Smooth muscle cell (in vitro differentiated cells): ENCODE data around the gene HYCC1. TPM values are rescaled to one million over a fixed set of nuclear protein-coding genes. Genes with fewer than 3 reads are reported as not detected.

ENCODE experiments used
- DNase-seq: peaks from one replicate; lab custom pipeline; 2025; ENCODE audit not compliant: unreplicated experiment; lab: John Stamatoyannopoulos, UW
- H2AFZ ChIP-seq: fragments of 200-600 bp; sonication (generic); 2 replicates; pipeline ENCODE4 v1.6.0; 2016; ENCODE audit warnings: antibody characterized with exemption, low read depth, mild to moderate bottlenecking
- H3F3A ChIP-seq: fragments of 200-600 bp; sonication (generic); 2 replicates; pipeline ENCODE4 v1.6.0; 2017; ENCODE audit warnings: antibody characterized with exemption, low read depth
- H3K27ac ChIP-seq: fragments of 200-600 bp; sonication (generic); 2 replicates; pipeline ENCODE4 v1.5.1; 2016; ENCODE audit warnings: low read depth, mild to moderate bottlenecking
- H3K27me3 ChIP-seq: fragments of 200-600 bp; sonication (generic); 2 replicates; pipeline ENCODE4 v1.6.1; 2016; ENCODE audit warnings: low read depth, mild to moderate bottlenecking
- H3K36me3 ChIP-seq: fragments of 200-600 bp; sonication (generic); 2 replicates; pipeline ENCODE4 v1.5.1; 2016; ENCODE audit warnings: low read depth
- H3K4me1 ChIP-seq: fragments of 200-600 bp; sonication (generic); 2 replicates; pipeline ENCODE4 v1.5.1; 2016; ENCODE audit warnings: low read depth
- H3K4me2 ChIP-seq: fragments of 200-600 bp; sonication (generic); 2 replicates; pipeline ENCODE4 v1.6.0; 2016; ENCODE audit warnings: mild to moderate bottlenecking
- H3K4me3 ChIP-seq: fragments of 200-600 bp; sonication (generic); 2 replicates; pipeline ENCODE4 v1.5.1; 2016; ENCODE audit warnings: mild to moderate bottlenecking
- H3K79me2 ChIP-seq: fragments of 200-600 bp; sonication (generic); 2 replicates; pipeline ENCODE4 v1.6.0; 2016; ENCODE audit warnings: low read depth, mild to moderate bottlenecking
- H3K9ac ChIP-seq: fragments of 200-600 bp; sonication (generic); 2 replicates; pipeline ENCODE4 v1.6.0; 2016; ENCODE audit warnings: low read depth
- H3K9me3 ChIP-seq: fragments of 200-600 bp; sonication (generic); replicated peaks from 2 replicates; pipeline ENCODE4 v1.5.1; 2016; ENCODE audit warnings: low read depth
- H4K20me1 ChIP-seq: fragments of 200-600 bp; sonication (generic); 2 replicates; pipeline ENCODE4 v1.6.0; 2016; ENCODE audit warnings: low read depth
- CTCF ChIP-seq: fragments of 200-600 bp; sonication (generic); IDR thresholded peaks from 2 replicates; pipeline ENCODE4 v1.5.1; 2017; ENCODE audit warnings: borderline replicate concordance, mild to moderate bottlenecking, antibody characterized with exemption; ENCODE audit not compliant: insufficient read depth, poor library complexity, severe bottlenecking
- WGBS: methylation state at CpG from one replicate; pipeline ENCODE4 v1.1.7; 2016; ENCODE audit warnings: low lambda C conversion rate; 5-methylcytosine and 5-hydroxymethylcytosine counted together
- polyA plus RNA-seq: library from polyadenylated mRNA; unstranded; fragments of >200 nt; fragmentation: Nextera tagmentation; extraction: Ambion mirVana; gene quantifications from 2 replicates; pipeline ENCODE4 v1.2.1, GENCODE V29; 2016
- total RNA-seq: library from RNA; depleted of rRNA; stranded (reverse); fragments of >200 nt; gene quantifications from 2 replicates; pipeline ENCODE4 v1.2.3, GENCODE V29; 2014

Gene HYCC1
- total and polyA plus RNA-seq, 2 experiments from 2014 or later = 16.5 to 113 TPM

- no peak overlapping the region for H3K4me2 ChIP-seq
- H3F3A ChIP-seq = peaks cover 8% of the 10 kb centered on the region
- no peak for TF ChIP-seq CTCF
- no peaks in the 10 kb centered on the region for H3K27me3 ChIP-seq
- H3K9ac ChIP-seq = no peak overlapping the region
- no peak overlapping the region for H3K27ac ChIP-seq
- no peaks in the 10 kb centered on the region for H4K20me1 ChIP-seq
- DNase-seq = no peak
- no peaks in the 10 kb centered on the region for H3K36me3 ChIP-seq
- H3K4me3 ChIP-seq = no peak overlapping the region
- WGBS = 75% methylated on average over 1 of the region's 1 CpG
- no peaks in the 10 kb centered on the region for H3K9me3 ChIP-seq
- peaks cover 8% of the 10 kb centered on the region for H3K4me1 ChIP-seq
- H3K79me2 ChIP-seq = no peaks in the 10 kb centered on the region
- no peak overlapping the region for H2AFZ ChIP-seq
Observed at GRCh38 chr7:23027261-23027660, 13.3 kb upstream of the HYCC1 start.

DNA sequence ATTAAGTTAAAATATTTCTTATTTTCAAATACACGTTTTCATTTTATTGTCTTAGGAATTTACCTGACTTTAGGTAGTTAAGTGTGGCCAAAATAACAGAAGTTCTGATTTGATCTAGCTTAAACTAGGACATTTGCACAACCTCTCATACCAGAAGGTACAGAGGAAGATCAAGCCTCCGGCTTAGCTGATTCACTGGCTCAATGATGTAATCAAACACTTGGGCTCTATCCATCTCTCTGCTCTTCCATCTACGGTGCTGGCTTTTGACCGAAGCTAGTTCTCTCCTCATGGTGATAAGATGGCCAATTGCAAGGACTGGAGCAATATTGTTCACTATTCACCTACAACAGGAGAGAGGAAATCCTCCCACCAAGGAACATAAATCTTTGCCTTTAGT, 12.2 kb upstream of the HYCC1 start:
- no peak for TF ChIP-seq CTCF
- Histone ChIP-seq H3K4me3 (no peak overlapping the region), H3K79me2 (no peaks in the 10 kb centered on the region), H3K36me3 (no peaks in the 10 kb centered on the region), H3K4me2 (no peak overlapping the region), H3K27me3 (no peaks in the 10 kb centered on the region), H2AFZ (no peak overlapping the region), H4K20me1 (no peaks in the 10 kb centered on the region), H3K9ac (no peak overlapping the region), H3F3A (peaks cover 11% of the 10 kb centered on the region), H3K4me1 (peaks cover 8% of the 10 kb centered on the region), H3K9me3 (no peaks in the 10 kb centered on the region), H3K27ac (no peak overlapping the region)
- DNase-seq = no peak
- WGBS = 71% methylated on average over 4 of the region's 4 CpGs

- Histone ChIP-seq H3K79me2 (no peaks in the 10 kb centered on the region), H3K36me3 (no peaks in the 10 kb centered on the region), H3K9me3 (no peaks in the 10 kb centered on the region), H3K4me3 (no peak overlapping the region), H3K9ac (no peak overlapping the region), H3F3A (peaks cover 11% of the 10 kb centered on the region), H3K27ac (no peak overlapping the region), H3K4me2 (no peak overlapping the region), H3K4me1 (peaks cover 8% of the 10 kb centered on the region), H2AFZ (no peak overlapping the region), H4K20me1 (no peaks in the 10 kb centered on the region), H3K27me3 (no peaks in the 10 kb centered on the region)
- DNase-seq = no peak
- WGBS = 95% methylated on average over 2 of the region's 2 CpGs
- no peak for TF ChIP-seq CTCF
Observed at GRCh38 chr7:23024454-23024853, 10.5 kb upstream of the HYCC1 start.

DNA sequence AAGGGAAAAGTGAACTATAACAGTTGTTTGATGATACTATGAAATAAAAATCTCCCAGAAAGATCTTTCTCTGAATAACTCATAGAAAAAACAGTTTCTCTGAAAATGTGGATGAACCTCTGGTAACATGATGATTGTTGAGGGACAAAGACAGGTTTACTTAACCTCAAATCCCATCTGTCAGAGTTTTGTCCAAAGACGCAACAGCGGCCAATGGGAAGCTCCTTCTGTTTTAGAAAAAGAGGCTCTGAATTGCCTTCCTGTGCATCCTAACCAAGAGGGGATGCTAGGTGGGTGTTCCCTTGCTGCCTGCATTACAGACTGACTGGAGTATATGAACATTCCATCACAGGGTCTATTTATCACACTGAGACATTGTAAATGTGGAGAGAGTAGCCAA, 8.9 kb upstream of the HYCC1 start:
- Histone ChIP-seq H3K27ac (peak overlapping the region; percentile 79), H2AFZ (no peak overlapping the region), H3K4me1 (peaks cover 13% of the 10 kb centered on the region), H3K9me3 (no peaks in the 10 kb centered on the region), H4K20me1 (no peaks in the 10 kb centered on the region), H3F3A (peaks cover 11% of the 10 kb centered on the region), H3K27me3 (no peaks in the 10 kb centered on the region), H3K36me3 (no peaks in the 10 kb centered on the region), H3K4me2 (peak overlapping the region; percentile 32), H3K4me3 (no peak overlapping the region), H3K79me2 (no peaks in the 10 kb centered on the region), H3K9ac (no peak overlapping the region)
- WGBS = 73% methylated on average over 2 of the region's 2 CpGs
- DNase-seq = no peak
- no peak for TF ChIP-seq CTCF
